ENCODE measurements around the gene S100Z.

Gene S100Z

DNA sequence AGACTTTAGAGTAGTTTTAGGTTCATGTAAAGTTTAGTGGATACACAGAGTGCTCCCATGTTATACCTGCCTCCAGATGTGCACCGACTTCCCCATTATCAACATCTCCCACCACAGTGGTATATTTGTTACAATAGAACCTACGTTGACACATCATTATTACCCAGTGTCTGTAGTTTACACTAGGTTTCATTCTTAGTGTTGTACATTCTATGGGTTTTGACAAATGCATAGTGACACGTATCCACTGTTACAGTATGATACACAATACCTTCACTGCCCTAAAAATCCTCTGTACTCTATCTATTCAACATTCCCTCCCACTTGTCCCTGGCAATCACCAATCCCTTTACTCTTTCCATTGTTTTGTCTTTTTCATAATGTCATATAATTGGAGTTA is 68.7 kb downstream of the S100Z start:
- TF ChIP-seq ZBTB7A (IDR thresholded peaks at IDR 0.05; ENCODE audit: low read depth) (no peak), EP300 (IDR thresholded peaks at IDR 0.05; ENCODE audit: borderline replicate concordance) (no peak), NFIC (IDR thresholded peaks at IDR 0.05) (no peak), TEAD4 (IDR thresholded peaks at IDR 0.05) (no peak), TAF1 (IDR thresholded peaks at IDR 0.05; ENCODE audit: low read depth) (no peak), RAD21 (IDR thresholded peaks at IDR 0.05; ENCODE audit: low read depth) (no peak)

- TF ChIP-seq USF1 (IDR thresholded peaks at IDR 0.05), result no peak
Measured at GRCh38 chr5:76920491-76920890, 70.7 kb downstream of the S100Z start.

DNA sequence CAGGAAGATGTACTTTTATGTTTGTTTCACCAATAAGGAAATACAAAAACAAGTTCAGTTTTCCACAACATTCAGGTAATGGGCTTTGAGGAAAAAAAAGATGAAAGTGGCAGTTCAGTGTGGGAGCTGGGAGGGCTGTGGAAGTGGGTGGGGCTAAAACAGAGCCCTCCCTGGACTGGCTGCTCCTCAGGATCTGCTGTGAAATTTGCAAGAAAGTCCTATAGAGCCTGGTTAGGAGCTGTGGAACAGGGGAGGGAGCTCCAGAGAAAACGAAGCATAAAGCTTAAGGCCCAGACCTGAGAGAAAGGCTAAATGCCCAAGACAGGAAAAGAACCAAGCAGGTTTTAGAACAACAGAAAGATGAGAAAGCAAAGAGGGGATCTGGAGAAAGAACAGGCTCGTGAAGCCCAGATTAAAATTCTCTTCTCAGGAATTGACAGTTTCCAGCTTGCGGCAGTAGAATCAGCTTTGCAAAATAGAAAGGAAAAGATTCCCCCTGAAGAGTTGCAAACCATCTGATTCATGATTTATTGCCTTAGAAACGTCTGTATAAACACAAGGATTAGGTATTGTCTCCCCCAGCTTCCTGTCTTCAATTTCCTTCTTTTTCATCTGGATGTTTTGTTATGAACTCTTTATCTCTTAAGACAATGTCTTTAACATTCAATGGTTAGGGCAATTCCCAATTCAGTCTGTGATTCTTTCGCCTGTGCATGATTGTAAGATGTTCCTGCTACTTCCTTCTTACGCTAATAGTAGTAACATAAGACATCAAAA is 76.7 kb downstream of the S100Z start:
- TF ChIP-seq RAD21 (IDR thresholded peaks at IDR 0.05; ENCODE audit: low read depth) (no peak), EGR1 (IDR thresholded peaks at IDR 0.05) (no peak), TCF12 (IDR thresholded peaks at IDR 0.05; ENCODE audit: low read depth) (no peak), YY1 (IDR thresholded peaks at IDR 0.05; ENCODE audit: low read depth) (no peak), NFIC (IDR thresholded peaks at IDR 0.05) (no peak), ZBTB7A (IDR thresholded peaks at IDR 0.05; ENCODE audit: low read depth) (no peak), CREB1 (IDR thresholded peaks at IDR 0.05; ENCODE audit: low read depth) (no peak), USF1 (IDR thresholded peaks at IDR 0.05) (no peak), TEAD4 (IDR thresholded peaks at IDR 0.05) (no peak), CEBPB (IDR thresholded peaks at IDR 0.05) (no peak), TAF1 (IDR thresholded peaks at IDR 0.05; ENCODE audit: low read depth) (no peak), FOXM1 (IDR thresholded peaks at IDR 0.05; ENCODE audit: borderline replicate concordance, low read depth) (no peak)
- TF ChIP-seq, protein P1, sequence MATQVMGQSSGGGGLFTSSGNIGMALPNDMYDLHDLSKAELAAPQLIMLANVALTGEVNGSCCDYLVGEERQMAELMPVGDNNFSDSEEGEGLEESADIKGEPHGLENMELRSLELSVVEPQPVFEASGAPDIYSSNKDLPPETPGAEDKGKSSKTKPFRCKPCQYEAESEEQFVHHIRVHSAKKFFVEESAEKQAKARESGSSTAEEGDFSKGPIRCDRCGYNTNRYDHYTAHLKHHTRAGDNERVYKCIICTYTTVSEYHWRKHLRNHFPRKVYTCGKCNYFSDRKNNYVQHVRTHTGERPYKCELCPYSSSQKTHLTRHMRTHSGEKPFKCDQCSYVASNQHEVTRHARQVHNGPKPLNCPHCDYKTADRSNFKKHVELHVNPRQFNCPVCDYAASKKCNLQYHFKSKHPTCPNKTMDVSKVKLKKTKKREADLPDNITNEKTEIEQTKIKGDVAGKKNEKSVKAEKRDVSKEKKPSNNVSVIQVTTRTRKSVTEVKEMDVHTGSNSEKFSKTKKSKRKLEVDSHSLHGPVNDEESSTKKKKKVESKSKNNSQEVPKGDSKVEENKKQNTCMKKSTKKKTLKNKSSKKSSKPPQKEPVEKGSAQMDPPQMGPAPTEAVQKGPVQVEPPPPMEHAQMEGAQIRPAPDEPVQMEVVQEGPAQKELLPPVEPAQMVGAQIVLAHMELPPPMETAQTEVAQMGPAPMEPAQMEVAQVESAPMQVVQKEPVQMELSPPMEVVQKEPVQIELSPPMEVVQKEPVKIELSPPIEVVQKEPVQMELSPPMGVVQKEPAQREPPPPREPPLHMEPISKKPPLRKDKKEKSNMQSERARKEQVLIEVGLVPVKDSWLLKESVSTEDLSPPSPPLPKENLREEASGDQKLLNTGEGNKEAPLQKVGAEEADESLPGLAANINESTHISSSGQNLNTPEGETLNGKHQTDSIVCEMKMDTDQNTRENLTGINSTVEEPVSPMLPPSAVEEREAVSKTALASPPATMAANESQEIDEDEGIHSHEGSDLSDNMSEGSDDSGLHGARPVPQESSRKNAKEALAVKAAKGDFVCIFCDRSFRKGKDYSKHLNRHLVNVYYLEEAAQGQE (IDR thresholded peaks at IDR 0.05; ENCODE audit: low read depth), result no peak
- TF ChIP-seq, protein P2, sequence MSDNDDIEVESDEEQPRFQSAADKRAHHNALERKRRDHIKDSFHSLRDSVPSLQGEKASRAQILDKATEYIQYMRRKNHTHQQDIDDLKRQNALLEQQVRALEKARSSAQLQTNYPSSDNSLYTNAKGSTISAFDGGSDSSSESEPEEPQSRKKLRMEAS (IDR thresholded peaks at IDR 0.05), result no peak

DNA sequence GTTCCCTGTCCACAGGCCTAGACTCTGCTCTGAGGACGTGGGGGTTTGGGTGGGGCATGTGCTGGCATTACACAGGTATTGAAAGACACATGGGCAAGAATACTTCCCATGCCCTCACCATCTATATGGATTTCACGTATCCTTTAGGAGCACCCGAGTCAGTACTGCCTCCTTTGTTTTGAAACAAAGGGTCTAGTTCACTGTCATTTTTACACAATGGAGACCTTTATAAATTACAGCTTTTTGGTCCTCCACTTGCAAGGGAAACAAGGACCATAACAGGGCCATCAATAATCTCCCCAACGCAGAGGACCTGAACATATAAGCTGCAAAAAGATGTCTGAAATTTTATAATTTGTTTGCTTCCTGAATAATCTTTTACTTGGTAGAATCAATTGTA is 78.1 kb downstream of the S100Z start:
- TF ChIP-seq, protein P1 (IDR thresholded peaks at IDR 0.05; ENCODE audit: low read depth), result no peak
- no peak for TF ChIP-seq CREB1 (IDR thresholded peaks at IDR 0.05; ENCODE audit: low read depth)
- no peak for TF ChIP-seq NFIC (IDR thresholded peaks at IDR 0.05)
- TF ChIP-seq TEAD4 (IDR thresholded peaks at IDR 0.05), result no peak
- no peak for TF ChIP-seq EP300 (IDR thresholded peaks at IDR 0.05; ENCODE audit: borderline replicate concordance)
- no peak for TF ChIP-seq USF1 (IDR thresholded peaks at IDR 0.05)
- TF ChIP-seq RAD21 (IDR thresholded peaks at IDR 0.05; ENCODE audit: low read depth), result no peak
- no peak for TF ChIP-seq EGR1 (IDR thresholded peaks at IDR 0.05)
- TF ChIP-seq, protein P2 (IDR thresholded peaks at IDR 0.05), result no peak
- no peak for TF ChIP-seq TAF1 (IDR thresholded peaks at IDR 0.05; ENCODE audit: low read depth)

DNA sequence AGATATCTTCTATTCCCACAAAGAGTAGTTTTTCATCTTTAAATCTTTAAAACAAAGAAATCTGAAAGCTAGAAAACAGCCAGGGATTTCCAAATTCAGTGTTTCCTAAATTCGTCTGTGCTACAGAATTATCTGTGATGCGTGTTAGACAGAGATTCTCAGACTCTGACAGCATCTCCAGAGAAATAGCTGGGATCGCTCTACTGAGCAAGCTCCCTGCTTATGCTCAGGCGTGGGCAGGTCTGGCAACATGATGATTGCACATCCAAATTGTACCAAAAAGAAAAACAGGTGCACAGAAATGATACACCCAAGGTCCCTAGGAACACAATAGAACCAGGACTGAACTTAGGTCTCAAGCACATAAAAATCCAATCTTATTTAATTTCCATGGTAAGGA is 80.3 kb downstream of the S100Z start:
- no peak for TF ChIP-seq EP300 (IDR thresholded peaks at IDR 0.05; ENCODE audit: borderline replicate concordance)
- no peak for TF ChIP-seq FOXM1 (IDR thresholded peaks at IDR 0.05; ENCODE audit: borderline replicate concordance, low read depth)
- TF ChIP-seq NFIC (IDR thresholded peaks at IDR 0.05), result no peak
- TF ChIP-seq CREB1 (IDR thresholded peaks at IDR 0.05; ENCODE audit: low read depth), result no peak
- TF ChIP-seq, protein P1 (IDR thresholded peaks at IDR 0.05; ENCODE audit: low read depth), result no peak
- TF ChIP-seq EGR1 (IDR thresholded peaks at IDR 0.05), result no peak
- TF ChIP-seq, protein P2 (IDR thresholded peaks at IDR 0.05), result no peak
- no peak for TF ChIP-seq TEAD4 (IDR thresholded peaks at IDR 0.05)
- TF ChIP-seq TAF1 (IDR thresholded peaks at IDR 0.05; ENCODE audit: low read depth), result no peak
- TF ChIP-seq RAD21 (IDR thresholded peaks at IDR 0.05; ENCODE audit: low read depth), result no peak
- TF ChIP-seq USF1 (IDR thresholded peaks at IDR 0.05), result no peak
